Aorta (tissue), 5 donors: ENCODE measurements around the gene ACER3. TPM values are rescaled to one million over a fixed set of nuclear protein-coding genes. Genes with fewer than 3 reads are reported as not detected.
"Not testable (repeated sequence)": the region's sequence is repeated elsewhere in the genome, so short reads cannot be mapped to it uniquely, and the experiment has no call there.

Experiments used
- ATAC-seq: fragments of 200-7000 bp; cut with Tn5 transposase; one replicate; pipeline ENCODE4 v1.9.1; 2022; ENCODE audit warnings: moderate library complexity; ENCODE audit not compliant: low FRiP score
- DNase-seq, 2 donors: peaks; one replicate each; pipeline ENCODE4 v3.0.0-alpha.2; 2020
- H3K27ac ChIP-seq, 2 donors: one replicate each; pipeline ENCODE4 v1.5.1; 2013; ENCODE audit warnings: low read length in 2 of 2, mild to moderate bottlenecking in 2 of 2, moderate library complexity in 2 of 2, control low read depth in 1 of 2, inconsistent platforms in 1 of 2, low read depth in 1 of 2
- H3K27me3 ChIP-seq, 2 donors: one replicate each; pipeline ENCODE4 v1.6.1; 2013; ENCODE audit warnings: control low read depth in 1 of 2, low read length in 1 of 2, mild to moderate bottlenecking in 1 of 2, moderate library complexity in 1 of 2; ENCODE audit not compliant: insufficient read depth in 2 of 2, control insufficient read depth in 1 of 2
- H3K36me3 ChIP-seq, 2 donors: one replicate each; pipeline ENCODE4 v1.6.1; 2013; ENCODE audit warnings: control low read depth in 1 of 2, low read length in 1 of 2, mild to moderate bottlenecking in 1 of 2; ENCODE audit not compliant: insufficient read depth in 2 of 2, control insufficient read depth in 1 of 2
- H3K4me1 ChIP-seq, 2 donors: one replicate each; pipeline ENCODE4 v1.6.1; 2013; ENCODE audit warnings: low read length in 2 of 2, control low read depth in 1 of 2, mild to moderate bottlenecking in 1 of 2, moderate library complexity in 1 of 2; ENCODE audit not compliant: insufficient read depth in 2 of 2, control insufficient read depth in 1 of 2
- H3K4me3 ChIP-seq, 2 donors: one replicate each; pipeline ENCODE4 v1.5.1; 2013; ENCODE audit warnings: low read length in 2 of 2, control low read depth in 1 of 2, mild to moderate bottlenecking in 1 of 2
- H3K9me3 ChIP-seq: one replicate; pipeline ENCODE4 v1.6.1; 2013; ENCODE audit warnings: mild to moderate bottlenecking, low read length; ENCODE audit not compliant: control insufficient read depth
- WGBS, 2 donors: extraction: QIAGEN DNeasy Blood & Tissue Kit; methylation state at CpG; one replicate each; pipeline ENCODE4 v1.1.7; 2013; 5-methylcytosine and 5-hydroxymethylcytosine counted together
- intact Hi-C, 2 donors: fragments of 100-400 bp; cut with DNase I; formaldehyde crosslinking; loops; one replicate each; pipeline versions ENCODE4 v1.14.2 to v1.15.0; 2022
- polyA plus RNA-seq, 2 donors: library from polyadenylated mRNA; stranded (reverse); fragments of 200-250 nt; gene quantifications; one replicate each; pipeline ENCODE4 v1.2.3, GENCODE V29; 2013
- total RNA-seq, 2 donors: library from RNA; stranded (reverse); fragmentation: NEBNext Ultra II Directional; extraction: Animal tissue kit (Norgen Biotek cat#: 25700); gene quantifications; one replicate each; pipeline ENCODE4 v1.2.1, GENCODE V29; 2021
- donor health status: healthy with polysubstance abuse.
- donor health status: Bipolar disorder and iron deficiency.
- donor health status: DM: no; HTN: no; CAD: no.
- donor health status: DM: no; HTN: no; CAD: no.
- donor health status: DM: yes; HTN: yes; CAD: no.

ACER3 gene
- total and polyA plus RNA-seq, 4 donors, result 3.6 to 27.3 (median 10.9) TPM

- ATAC-seq, result no peak
- no peak for DNase-seq
- intact Hi-C loops, result no loop called here
- no peak overlapping the region for H3K4me3 ChIP-seq
- 50 to 53% methylated on average over 1 of the region's 1 CpG for WGBS, 2 donors
- no peaks in the 10 kb centered on the region for H3K9me3 ChIP-seq
- no peaks in the 10 kb centered on the region for H3K27me3 ChIP-seq
- no peak overlapping the region for H3K27ac ChIP-seq
- no peaks in the 10 kb centered on the region for H3K36me3 ChIP-seq
- no peaks in the 10 kb centered on the region for H3K4me1 ChIP-seq
These were observed 31.6 kb downstream of the ACER3 start for GRCh38 chr11:76892306-76892705.

GRCh38 chr11:76897233-76897632 lies 36.5 kb downstream of the ACER3 start:
- DNase-seq (no peak), ATAC-seq (no peak)
- Histone ChIP-seq H3K36me3 (no peaks in the 10 kb centered on the region), H3K4me1 (no peaks in the 10 kb centered on the region), H3K4me3 (no peak overlapping the region), H3K27ac (no peak overlapping the region), H3K9me3 (no peaks in the 10 kb centered on the region), H3K27me3 (no peaks in the 10 kb centered on the region)
- 88 to 94% methylated on average over 2 of the region's 2 CpGs for WGBS, 2 donors
- intact Hi-C loops, result no loop called here

DNA sequence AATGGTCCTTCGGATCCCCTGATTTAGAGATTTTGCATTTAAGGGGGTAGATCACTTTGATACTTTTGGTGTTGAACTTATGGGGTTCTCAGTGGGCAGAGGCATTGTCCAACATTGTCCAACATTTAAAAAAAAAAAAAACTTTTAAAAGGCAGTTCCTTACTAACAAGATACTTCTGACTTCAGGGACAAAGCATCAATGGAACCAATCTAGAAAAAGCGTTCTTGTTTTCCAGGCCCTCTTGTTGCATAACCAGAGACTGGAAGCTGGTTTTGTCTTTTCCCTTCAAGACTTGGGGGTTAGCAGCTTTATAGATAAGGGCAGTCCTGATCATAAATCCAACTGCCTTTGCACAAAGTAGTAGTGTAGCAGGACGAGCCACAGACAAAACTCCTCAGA lies 40.4 kb downstream of the ACER3 start:
- WGBS, 2 donors, result 95% methylated on average over 3 of the region's 3 CpGs
- Histone ChIP-seq H3K27ac (no peak overlapping the region), H3K9me3 (no peaks in the 10 kb centered on the region), H3K4me3 (no peak overlapping the region), H3K4me1 (peaks cover 0 to 1% of the 10 kb centered on the region in 2 donors), H3K36me3 (no peaks in the 10 kb centered on the region), H3K27me3 (no peaks in the 10 kb centered on the region)
- DNase-seq (no peak), ATAC-seq (no peak)
- intact Hi-C loops, result no loop called here

DNA sequence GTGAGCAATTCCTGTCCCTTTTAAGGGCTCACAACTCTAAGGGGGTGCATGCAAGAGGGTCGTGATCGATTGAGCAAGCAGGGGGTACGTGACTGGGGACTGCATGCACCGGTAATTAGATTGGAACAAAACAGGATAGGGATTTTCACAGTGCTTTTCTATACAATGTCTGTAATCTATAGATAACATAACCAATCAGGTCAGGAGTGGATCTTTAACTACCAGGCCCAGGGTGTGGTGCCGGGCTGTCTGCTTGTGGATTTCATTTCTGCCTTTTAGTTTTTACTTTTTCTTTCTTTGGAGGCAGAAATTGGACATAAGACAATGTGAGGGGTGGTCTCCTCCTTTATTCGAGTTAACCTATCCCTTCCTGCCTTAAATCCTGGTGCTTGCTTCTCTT lies 40.9 kb downstream of the ACER3 start:
- ATAC-seq, H3K9me3 ChIP-seq, H3K4me1 ChIP-seq, DNase-seq, H3K27ac ChIP-seq, H3K4me3 ChIP-seq, H3K36me3 ChIP-seq, H3K27me3 ChIP-seq, intact Hi-C loops: not testable (repeated sequence)
- 95 to 97% methylated on average over 6 of the region's 6 CpGs for WGBS, 2 donors

- no peaks in the 10 kb centered on the region for H3K27me3 ChIP-seq
- peaks cover 0 to 1% of the 10 kb centered on the region in 2 donors for H3K4me1 ChIP-seq
- no peak overlapping the region for H3K27ac ChIP-seq
- H3K9me3 ChIP-seq, result no peaks in the 10 kb centered on the region
- H3K36me3 ChIP-seq, result no peaks in the 10 kb centered on the region
- no peak overlapping the region for H3K4me3 ChIP-seq
- DNase-seq (no peak), ATAC-seq (no peak)
- intact Hi-C loops, result no loop called here
- 94 to 97% methylated on average over 5 of the region's 5 CpGs for WGBS, 2 donors
These were observed 41.6 kb downstream of the ACER3 start for GRCh38 chr11:76902121-76903014.

DNA sequence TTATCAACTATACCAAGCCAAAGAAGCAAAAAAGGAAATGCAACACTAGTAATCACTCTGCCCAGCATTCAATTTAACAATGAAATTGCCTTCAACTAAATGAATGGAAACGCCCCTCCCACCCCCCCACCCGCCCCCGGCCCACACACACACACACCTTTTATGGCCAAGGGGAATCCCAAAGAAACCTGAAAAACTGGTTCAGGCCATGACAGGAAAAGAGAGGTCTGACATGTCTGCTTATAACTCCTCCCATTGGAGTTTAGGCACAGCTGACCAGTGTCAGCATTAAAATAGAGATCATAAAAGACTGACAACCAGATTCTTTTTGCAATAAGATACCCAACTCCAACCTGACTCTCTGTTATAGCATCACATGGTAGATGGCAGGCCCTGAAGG lies 42.6 kb downstream of the ACER3 start:
- Histone ChIP-seq H3K27ac (no peak overlapping the region), H3K9me3 (no peaks in the 10 kb centered on the region), H3K4me1 (peaks cover 0 to 1% of the 10 kb centered on the region in 2 donors), H3K36me3 (no peaks in the 10 kb centered on the region), H3K27me3 (no peaks in the 10 kb centered on the region), H3K4me3 (no peak overlapping the region)
- no peak for DNase-seq
- no peak for ATAC-seq
- WGBS, 2 donors, result 44 to 47% methylated on average over 3 of the region's 3 CpGs
- intact Hi-C loops, result no loop called here

- ATAC-seq, result peak; percentile 63
- no peaks in the 10 kb centered on the region for H3K27me3 ChIP-seq
- intact Hi-C loops, result no loop called here
- no peak overlapping the region for H3K4me3 ChIP-seq
- DNase-seq, result no peak
- H3K4me1 ChIP-seq, result no peaks in the 10 kb centered on the region
- no peaks in the 10 kb centered on the region for H3K36me3 ChIP-seq
- 84 to 90% methylated on average over 9 of the region's 9 CpGs for WGBS, 2 donors
- no peak overlapping the region for H3K27ac ChIP-seq
- no peaks in the 10 kb centered on the region for H3K9me3 ChIP-seq
These were observed 50.1 kb downstream of the ACER3 start for GRCh38 chr11:76910620-76911414.

DNA sequence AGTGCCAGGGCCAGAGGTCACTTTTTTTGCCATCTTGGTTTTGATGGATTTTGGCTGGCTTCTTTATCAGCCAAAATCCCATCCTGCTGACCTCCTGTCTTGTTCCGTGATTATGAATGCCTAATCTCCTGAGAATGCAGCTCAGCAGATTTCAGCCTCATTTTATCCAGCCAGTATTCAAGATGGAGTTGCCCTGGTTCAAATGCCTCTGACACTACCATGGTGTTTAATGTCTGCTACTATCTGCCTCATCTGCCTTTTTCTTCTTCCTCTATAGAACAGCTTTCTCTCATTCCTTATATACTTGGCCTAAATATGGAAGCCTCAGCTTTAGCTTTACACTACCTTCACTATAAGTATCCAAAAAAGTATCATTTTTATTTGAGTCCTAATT lies 50.7 kb downstream of the ACER3 start:
- no peak overlapping the region for H3K4me3 ChIP-seq
- 92 to 97% methylated on average over 1 of the region's 1 CpG for WGBS, 2 donors
- intact Hi-C loops, result no loop called here

More for the DNA sequence above, 50.7 kb downstream of the ACER3 start:
- Histone ChIP-seq H3K4me1 (no peaks in the 10 kb centered on the region), H3K36me3 (no peaks in the 10 kb centered on the region), H3K9me3 (no peaks in the 10 kb centered on the region), H3K27me3 (no peaks in the 10 kb centered on the region), H3K27ac (no peak overlapping the region)
- DNase-seq (no peak), ATAC-seq (peak; percentile 33)
